HCT116 (cell line): Measurements from ENCODE around the gene CPNE5.

Source experiments
- ELF1 ChIP-seq: IDR thresholded peaks from 2 replicates; pipeline ENCODE4 v1.6.1; 2012; ENCODE audit warnings: low read depth, borderline replicate concordance
- EZH2 ChIP-seq: fragments of 200-600 bp; sonication (generic); IDR thresholded peaks from 2 replicates; pipeline ENCODE4 v1.6.1; 2017; ENCODE audit warnings: antibody characterized with exemption, mixed run types
- EZH2phosphoT487 ChIP-seq: fragments of 200-600 bp; IDR thresholded peaks from 2 replicates; pipeline ENCODE4 v1.6.1; 2018; ENCODE audit warnings: antibody characterized with exemption, borderline replicate concordance
- FOSL1 ChIP-seq: IDR thresholded peaks from 2 replicates; pipeline ENCODE4 v1.6.1; 2012; ENCODE audit warnings: low read depth
- POLR2A ChIP-seq: IDR thresholded peaks from 2 replicates; pipeline ENCODE4 v1.7.0; 2011; ENCODE audit warnings: borderline replicate concordance; ENCODE audit not compliant: insufficient read depth, insufficient read length; ENCODE audit errors: extremely low read depth
- POLR2AphosphoS5 ChIP-seq: IDR thresholded peaks from 2 replicates; pipeline ENCODE4 v1.6.1; 2011; ENCODE audit warnings: mild to moderate bottlenecking, low read depth, low read length, moderate library complexity
- RAD21 ChIP-seq: IDR thresholded peaks from 2 replicates; pipeline ENCODE4 v1.6.1; 2012; ENCODE audit warnings: low read depth, mild to moderate bottlenecking
- SP1 ChIP-seq: IDR thresholded peaks from 2 replicates; pipeline ENCODE4 v1.6.1; 2012; ENCODE audit warnings: low read depth
- YY1 ChIP-seq: IDR thresholded peaks from 2 replicates; pipeline ENCODE4 v1.6.1; 2011; ENCODE audit warnings: low read length, low read depth, moderate library complexity, mild to moderate bottlenecking; ENCODE audit not compliant: insufficient replicate concordance; ENCODE audit errors: extremely low read depth
- ZFX ChIP-seq: fragments of 450-650 bp; IDR thresholded peaks from 2 replicates; pipeline ENCODE4 v1.6.1; 2017
- TF ChIP-seq, protein P1 (sequence below): IDR thresholded peaks from 2 replicates; pipeline ENCODE4 v1.6.1; 2011; ENCODE audit warnings: mild to moderate bottlenecking, low read length, moderate library complexity; ENCODE audit not compliant: insufficient replicate concordance; ENCODE audit errors: extremely low read depth
- TF ChIP-seq, protein P2 (sequence below): IDR thresholded peaks from 2 replicates; pipeline ENCODE4 v1.6.1; 2012; ENCODE audit warnings: low read depth
- TF ChIP-seq, protein P3 (sequence below), 3 experiments: fragments of 200-600 bp in 1 of 3; sonication (generic) in 1 of 3; IDR thresholded peaks in 2 of 3; conservative IDR thresholded peaks in 1 of 3; 2 replicates each; pipeline ENCODE4 v1.5.1; 2012 to 2017; ENCODE audit warnings: low read depth in 2 of 3, low read length in 2 of 3, antibody characterized with exemption in 1 of 3, borderline replicate concordance in 1 of 3, control low read depth in 1 of 3, mild to moderate bottlenecking in 1 of 3, mixed read lengths in 1 of 3, mixed run types in 1 of 3, moderate library complexity in 1 of 3; ENCODE audit not compliant: insufficient read depth in 1 of 3
- TF ChIP-seq, protein P4 (sequence below): IDR thresholded peaks from 2 replicates; pipeline ENCODE4 v1.6.1; 2012

DNA sequence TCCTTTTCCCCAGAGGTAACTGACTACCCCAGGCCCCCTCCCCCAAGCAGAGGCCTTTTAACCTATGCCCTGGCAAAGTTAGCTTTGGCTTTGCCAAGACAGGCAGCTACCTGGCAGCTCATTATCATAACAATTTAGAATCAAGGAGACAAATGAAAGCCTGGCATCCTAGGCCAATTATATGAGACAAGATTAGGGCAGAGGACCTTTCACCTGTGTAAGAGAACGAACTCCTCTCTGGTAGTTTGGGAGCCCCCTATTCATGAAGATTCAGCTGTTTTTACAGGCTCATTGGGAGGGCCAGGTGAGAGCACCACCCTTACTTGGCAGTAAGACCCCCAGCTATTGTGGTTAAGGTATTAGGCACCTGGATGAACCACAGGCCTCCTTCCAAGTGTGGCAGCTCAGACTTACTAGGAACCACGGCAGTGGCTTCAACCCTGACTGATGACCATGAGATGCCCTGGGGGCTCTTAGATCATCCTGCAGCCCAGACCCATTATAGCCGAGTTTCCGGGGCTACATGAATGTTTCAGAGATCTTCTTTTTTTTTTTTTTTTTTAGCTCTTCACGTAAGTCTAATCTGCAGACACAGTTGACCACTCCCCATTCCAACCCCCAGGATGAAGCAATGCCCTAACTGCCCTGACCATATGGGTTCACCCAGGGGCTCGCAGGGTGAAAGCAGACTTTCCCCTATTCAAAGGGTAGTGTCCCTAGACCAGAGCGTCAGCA is 85.4 kb downstream of the CPNE5 start:
- TF ChIP-seq, protein P1, sequence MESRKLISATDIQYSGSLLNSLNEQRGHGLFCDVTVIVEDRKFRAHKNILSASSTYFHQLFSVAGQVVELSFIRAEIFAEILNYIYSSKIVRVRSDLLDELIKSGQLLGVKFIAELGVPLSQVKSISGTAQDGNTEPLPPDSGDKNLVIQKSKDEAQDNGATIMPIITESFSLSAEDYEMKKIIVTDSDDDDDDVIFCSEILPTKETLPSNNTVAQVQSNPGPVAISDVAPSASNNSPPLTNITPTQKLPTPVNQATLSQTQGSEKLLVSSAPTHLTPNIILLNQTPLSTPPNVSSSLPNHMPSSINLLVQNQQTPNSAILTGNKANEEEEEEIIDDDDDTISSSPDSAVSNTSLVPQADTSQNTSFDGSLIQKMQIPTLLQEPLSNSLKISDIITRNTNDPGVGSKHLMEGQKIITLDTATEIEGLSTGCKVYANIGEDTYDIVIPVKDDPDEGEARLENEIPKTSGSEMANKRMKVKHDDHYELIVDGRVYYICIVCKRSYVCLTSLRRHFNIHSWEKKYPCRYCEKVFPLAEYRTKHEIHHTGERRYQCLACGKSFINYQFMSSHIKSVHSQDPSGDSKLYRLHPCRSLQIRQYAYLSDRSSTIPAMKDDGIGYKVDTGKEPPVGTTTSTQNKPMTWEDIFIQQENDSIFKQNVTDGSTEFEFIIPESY, result no peak
- TF ChIP-seq, protein P2, sequence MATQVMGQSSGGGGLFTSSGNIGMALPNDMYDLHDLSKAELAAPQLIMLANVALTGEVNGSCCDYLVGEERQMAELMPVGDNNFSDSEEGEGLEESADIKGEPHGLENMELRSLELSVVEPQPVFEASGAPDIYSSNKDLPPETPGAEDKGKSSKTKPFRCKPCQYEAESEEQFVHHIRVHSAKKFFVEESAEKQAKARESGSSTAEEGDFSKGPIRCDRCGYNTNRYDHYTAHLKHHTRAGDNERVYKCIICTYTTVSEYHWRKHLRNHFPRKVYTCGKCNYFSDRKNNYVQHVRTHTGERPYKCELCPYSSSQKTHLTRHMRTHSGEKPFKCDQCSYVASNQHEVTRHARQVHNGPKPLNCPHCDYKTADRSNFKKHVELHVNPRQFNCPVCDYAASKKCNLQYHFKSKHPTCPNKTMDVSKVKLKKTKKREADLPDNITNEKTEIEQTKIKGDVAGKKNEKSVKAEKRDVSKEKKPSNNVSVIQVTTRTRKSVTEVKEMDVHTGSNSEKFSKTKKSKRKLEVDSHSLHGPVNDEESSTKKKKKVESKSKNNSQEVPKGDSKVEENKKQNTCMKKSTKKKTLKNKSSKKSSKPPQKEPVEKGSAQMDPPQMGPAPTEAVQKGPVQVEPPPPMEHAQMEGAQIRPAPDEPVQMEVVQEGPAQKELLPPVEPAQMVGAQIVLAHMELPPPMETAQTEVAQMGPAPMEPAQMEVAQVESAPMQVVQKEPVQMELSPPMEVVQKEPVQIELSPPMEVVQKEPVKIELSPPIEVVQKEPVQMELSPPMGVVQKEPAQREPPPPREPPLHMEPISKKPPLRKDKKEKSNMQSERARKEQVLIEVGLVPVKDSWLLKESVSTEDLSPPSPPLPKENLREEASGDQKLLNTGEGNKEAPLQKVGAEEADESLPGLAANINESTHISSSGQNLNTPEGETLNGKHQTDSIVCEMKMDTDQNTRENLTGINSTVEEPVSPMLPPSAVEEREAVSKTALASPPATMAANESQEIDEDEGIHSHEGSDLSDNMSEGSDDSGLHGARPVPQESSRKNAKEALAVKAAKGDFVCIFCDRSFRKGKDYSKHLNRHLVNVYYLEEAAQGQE, result no peak
- TF ChIP-seq, protein P3, sequence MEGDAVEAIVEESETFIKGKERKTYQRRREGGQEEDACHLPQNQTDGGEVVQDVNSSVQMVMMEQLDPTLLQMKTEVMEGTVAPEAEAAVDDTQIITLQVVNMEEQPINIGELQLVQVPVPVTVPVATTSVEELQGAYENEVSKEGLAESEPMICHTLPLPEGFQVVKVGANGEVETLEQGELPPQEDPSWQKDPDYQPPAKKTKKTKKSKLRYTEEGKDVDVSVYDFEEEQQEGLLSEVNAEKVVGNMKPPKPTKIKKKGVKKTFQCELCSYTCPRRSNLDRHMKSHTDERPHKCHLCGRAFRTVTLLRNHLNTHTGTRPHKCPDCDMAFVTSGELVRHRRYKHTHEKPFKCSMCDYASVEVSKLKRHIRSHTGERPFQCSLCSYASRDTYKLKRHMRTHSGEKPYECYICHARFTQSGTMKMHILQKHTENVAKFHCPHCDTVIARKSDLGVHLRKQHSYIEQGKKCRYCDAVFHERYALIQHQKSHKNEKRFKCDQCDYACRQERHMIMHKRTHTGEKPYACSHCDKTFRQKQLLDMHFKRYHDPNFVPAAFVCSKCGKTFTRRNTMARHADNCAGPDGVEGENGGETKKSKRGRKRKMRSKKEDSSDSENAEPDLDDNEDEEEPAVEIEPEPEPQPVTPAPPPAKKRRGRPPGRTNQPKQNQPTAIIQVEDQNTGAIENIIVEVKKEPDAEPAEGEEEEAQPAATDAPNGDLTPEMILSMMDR (IDR thresholded peaks at IDR 0.05 in 2 of 3, conservative IDR thresholded peaks at IDR 0.05 in 1 of 3; ENCODE audit: borderline replicate concordance in 1 of 3, insufficient read depth in 1 of 3, low read depth in 2 of 3, low read length in 2 of 3), result no peak
- TF ChIP-seq RAD21, result no peak
- TF ChIP-seq, protein P4, sequence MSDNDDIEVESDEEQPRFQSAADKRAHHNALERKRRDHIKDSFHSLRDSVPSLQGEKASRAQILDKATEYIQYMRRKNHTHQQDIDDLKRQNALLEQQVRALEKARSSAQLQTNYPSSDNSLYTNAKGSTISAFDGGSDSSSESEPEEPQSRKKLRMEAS, result no peak
- no peak for TF ChIP-seq FOSL1
- TF ChIP-seq SP1, result no peak
- no peak for TF ChIP-seq YY1
- no peak for TF ChIP-seq ELF1
- no peak for TF ChIP-seq POLR2AphosphoS5
- no peak for TF ChIP-seq EZH2
- TF ChIP-seq POLR2A, result no peak
- TF ChIP-seq EZH2phosphoT487, result no peak
- no peak for TF ChIP-seq ZFX
